NCI-H446 (cell line): Measurements from ENCODE around the gene GLP1R.

Source experiments
- DNase-seq, 2 experiments: peaks; one replicate each; lab custom pipeline; 2025; lab: John Stamatoyannopoulos, UW

The GLP1R gene

DNA sequence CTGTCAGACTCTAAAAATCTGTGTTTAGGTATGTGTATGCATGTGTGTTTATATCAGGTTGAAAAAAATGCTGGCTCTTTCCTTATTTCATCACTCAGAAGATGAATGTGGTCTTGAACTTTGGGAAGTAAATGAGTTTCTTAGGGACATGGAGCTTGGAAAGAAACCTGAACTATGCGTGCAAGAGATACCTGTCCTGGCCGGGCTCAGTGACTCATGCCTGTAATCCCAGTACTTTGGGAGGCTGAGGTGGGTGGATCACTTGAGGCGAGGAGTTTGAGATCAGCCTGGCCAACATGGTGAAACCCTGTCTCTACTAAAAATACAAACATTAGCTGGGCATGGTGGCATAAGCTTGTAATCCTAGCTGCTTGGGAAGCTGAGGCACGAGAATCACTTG is 4.4 kb upstream of the GLP1R start:
- DNase-seq = no peak

DNA sequence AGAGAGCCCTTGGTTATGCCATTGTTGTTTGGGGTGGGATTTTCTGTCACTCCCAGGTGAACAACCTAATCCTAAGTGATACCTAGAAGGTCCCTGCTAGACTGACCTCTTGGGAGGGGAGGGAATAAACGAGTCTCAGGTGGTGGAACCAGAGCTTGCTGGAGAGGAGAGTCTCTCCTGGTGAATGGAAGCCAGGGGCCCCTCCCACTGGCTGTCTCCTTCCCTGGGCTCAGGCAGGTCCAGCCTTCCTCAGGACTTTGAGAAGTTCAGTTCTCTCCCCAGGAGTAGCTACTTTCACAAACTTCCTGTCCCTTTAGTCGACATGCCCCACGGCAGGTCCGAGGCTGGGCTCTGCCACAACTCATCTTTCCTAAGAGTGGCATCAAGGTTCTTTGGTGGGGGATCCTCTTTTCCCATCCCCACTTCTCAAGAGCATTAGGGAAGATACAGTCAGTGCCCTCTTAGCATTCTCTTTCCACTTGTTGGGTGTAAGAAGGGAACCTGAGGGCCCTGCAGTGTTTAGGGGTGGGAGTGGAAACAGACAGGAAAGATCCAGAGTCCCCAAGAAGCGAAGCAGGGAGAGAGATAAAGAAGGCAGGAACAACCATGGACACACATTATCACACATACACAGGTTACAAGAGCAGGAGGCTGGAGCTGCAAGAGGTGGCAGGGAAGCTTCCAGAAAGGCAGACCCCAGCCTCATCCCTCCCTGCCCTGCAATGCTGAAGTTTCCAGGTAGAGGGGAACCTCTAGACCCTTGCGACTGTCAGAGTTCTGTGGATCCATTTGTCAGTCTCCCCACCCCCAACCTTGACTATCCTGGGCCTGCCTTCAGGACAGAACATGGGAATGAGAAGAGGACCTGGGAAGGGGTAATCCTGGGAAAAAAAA is 900 bp upstream of the GLP1R start:
- no peak for DNase-seq

DNA sequence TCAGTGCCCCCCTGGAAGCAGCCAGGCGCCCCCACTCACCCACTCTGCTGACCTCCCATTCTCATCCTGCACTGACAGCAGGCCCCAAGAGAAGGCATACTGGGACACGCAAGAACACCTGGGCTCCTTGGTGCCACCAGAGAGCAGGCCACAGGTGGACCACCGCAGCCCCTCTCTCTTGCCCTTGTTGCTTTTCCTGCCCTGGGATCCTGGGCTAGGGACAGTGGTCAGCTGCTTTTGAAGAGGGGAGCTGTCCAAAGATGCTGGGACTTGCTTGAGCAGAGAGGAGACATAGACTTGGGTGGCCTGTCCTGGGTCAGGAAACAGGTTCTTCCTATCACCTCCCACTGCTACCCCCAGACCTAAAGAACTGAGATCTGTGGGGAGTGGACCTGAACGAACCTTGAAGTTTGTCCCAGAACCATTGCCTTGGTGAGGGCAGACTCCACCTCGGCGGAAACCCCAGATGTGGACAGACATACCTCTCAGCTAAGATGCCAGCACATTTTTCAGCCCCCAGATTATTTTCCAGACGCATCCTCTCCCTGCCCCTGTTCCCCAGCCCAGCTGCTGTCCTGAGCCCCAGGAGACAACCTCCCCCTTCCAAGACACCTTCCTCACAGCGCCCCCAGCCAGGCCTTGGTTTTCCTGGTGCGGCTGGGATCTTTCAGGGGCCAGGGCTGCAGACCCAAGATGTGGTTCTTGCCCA is 1.1 kb downstream of the GLP1R start:
- DNase-seq = no peak

DNA sequence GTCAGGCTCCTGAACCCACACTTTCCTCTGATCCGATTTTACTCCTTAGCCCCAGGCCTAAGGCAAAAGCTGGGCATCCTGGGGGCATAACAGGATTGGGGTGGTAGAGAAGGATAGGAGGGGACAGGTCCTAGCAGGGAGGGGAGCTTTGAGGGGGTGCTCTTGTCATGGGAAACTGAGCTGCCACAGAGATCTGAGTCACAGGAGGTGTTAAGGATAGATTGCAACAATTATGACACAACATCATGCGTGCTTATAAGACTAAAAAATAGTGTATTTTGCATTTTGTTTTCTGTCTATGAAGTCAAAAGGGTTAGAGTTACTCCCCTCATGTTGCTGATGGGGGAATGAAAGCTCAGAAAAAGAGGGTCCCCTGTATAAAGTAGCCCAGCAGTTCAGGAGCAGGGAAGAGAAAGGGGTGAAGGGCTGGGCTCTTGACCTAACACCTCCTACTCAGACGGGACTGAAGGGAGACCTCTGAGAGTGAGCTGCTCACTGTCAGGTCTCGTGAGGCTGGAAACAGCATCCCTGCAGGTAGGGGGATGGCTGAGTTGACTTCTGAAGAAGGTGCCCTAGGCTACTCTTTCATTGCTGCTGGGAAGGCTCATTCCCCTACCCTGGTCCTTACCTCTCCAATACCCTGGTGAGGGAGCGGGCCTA is 2.0 kb downstream of the GLP1R start:
- DNase-seq = no peak

DNA sequence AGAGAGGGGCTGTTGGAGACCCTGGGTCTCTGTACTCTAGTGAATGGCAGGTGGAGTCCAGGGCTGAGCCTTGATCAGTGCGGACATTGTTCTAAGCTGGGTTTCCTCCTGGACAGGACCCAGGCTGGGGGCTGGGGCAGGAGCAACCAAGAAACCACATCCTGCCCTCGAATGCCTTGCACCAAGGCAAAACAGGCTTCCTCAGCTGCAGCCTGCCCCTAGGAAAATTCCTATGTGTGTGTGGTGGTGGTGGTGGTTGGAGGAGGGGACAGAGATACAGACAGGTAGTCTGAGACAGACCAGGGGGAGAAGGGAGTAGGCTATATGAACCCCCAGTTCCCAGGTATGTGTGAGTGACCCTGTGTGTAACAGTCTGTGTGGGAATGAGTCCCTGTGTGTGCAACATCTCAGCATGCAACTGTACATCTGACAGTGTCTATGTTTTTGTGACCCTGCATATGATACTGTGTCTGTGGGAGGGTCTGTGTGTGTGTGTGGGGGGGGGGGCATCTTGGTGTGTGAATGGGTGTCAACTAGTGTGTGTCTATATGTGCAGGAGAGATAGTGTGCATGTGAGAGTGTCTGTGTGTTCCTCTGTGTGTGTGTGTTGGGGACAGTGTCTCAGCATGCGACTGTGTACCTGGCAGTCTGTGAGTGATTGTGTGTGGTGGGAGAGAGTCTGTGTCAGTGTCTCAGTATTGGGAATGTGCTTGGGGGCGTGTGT is 3.0 kb downstream of the GLP1R start:
- no peak for DNase-seq

DNA sequence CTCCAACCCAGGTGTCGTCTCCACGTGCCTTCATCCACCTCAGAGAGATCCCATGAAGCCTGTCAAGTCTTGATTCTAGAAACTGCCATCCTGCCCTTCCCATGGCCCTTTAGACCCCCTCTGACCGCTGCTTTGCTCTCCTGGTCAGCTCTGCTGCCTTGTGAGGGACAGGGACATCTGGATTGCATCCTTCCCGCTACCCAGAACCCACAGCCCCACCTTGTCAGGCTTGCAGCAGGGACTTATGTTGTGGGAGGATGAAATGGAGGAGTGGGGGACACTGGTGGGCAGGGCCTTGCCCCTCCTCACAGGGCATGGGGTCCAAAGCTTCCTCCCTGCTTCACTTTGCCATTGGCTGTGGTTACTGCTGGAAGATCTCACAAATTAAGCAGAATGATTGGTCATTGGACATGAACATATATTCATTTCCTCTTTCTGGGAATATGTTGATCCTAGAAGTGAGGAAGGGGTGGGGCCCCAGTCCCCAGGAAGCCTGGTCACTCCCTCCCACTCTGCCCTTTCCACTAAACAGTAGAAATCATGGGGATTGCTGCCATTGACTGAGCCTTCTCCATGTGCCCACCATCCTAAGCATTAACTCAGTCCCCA is 4.5 kb downstream of the GLP1R start:
- no peak for DNase-seq

DNA sequence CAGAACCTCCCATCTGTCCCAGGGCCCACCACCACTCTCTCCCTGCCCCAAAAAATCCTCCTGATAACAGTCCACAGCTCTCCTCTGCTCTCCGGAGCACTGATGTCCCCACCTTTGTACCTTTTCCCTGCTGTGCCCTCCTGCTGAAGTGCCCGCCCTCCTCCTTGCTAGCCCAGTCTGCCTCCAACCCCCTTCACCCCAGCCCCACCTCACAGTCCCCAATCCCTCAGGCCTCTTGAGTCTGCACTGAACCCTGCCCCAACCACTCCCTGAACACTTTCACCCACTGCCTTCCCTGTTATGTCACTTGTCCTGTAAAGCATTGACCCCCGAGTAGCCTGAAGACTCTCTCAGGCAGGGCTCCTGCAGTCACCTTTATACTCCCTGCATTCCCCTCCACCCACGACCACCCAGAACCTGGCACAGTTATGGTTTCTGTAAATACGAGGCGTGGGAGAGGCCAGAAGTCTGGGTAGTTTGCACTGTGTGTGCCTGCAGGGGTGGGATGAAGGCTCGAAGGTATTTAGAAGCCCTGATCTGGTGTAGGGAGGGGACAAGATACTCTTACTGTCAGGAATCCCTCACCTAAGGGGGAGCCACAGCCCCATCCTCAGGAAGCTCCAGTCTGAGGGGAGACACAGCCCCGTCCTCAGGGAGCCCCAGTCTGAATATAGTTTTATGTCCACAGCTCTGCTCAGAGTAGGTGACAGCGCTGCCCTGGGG is 5.4 kb downstream of the GLP1R start:
- DNase-seq = no peak

DNA sequence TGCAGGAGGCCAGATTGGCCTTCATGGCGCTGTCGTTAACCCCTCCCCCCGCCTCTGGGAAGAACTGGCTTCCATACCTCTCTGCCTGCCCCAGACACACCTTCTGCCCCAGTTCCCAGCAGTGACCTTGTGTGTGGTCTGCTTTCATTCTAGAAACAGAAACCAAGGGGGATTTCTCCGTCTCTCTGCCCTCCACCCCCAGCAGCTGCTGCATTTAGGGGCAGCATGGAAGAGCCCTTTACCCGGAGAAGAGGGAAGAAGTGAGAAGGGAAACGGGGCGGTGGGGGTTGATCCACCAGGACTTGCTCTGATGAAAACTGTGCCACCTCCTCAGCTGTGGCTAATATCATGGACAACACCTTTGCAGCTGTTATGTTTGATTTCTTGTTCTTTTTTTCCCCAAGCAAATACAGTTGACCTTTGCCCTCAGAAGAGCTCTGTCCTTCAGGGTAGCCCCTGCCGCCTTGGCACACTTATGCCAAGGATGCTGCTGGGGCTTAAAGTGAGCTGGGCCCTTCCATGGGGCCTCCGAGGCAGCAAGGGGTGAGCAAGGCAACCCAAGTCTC is 6.1 kb downstream of the GLP1R start:
- no peak for DNase-seq

DNA sequence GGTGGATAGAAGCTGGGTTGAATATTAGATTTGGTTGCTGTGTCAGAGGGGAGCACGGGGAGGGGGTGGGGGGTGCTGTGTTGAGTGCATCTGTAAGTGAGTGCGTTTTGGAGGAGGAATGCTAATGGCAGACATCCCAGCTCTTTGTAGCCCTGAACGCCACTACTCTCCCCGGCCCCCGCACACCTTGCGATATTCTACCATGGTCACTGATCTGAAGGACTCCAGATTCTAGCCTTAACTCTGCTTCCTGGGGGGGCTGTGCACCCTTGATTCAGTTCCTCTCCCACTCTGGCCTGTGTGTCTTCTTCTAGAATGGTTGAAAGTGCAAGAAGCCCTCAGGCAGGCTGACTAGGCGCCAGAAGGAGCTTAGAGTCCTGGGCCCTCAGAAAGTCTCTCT is 7.1 kb downstream of the GLP1R start:
- no peak for DNase-seq

DNA sequence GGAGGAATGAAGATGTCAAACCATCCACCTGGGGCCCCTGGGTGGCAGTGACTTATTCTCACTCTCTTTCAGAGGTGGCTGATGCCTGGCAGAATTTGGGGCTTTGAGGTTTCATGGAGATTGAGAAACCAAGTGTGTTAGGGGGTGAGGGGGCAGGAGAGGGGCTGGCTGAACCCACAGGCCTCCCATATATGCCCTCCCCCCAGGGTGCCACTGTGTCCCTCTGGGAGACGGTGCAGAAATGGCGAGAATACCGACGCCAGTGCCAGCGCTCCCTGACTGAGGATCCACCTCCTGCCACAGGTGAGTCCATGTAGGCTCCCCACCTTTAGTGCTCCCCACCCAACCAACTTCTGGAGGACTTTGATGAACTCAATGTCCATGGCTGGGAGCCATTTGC is 7.6 kb downstream of the GLP1R start:
- DNase-seq = no peak

DNA sequence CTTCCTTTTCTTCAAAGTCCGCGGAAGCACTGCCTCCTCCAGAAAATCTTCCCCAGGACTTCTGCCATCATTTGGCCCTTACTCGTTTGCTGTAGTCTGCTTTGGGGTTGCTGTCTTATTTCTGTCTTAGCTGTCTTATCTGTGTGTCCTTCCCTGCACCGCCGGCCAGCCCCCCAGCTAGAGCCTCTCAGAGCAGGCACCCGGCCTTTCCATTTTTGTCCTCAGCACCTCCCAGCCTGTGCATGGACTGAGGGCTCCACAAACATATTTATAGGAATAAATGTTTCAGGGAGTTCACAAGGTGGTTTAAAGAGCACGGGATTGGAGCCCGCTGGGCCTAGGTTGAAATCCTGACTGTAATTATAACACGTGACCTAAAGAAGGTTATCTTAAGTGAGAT is 8.1 kb downstream of the GLP1R start:
- DNase-seq = no peak

DNA sequence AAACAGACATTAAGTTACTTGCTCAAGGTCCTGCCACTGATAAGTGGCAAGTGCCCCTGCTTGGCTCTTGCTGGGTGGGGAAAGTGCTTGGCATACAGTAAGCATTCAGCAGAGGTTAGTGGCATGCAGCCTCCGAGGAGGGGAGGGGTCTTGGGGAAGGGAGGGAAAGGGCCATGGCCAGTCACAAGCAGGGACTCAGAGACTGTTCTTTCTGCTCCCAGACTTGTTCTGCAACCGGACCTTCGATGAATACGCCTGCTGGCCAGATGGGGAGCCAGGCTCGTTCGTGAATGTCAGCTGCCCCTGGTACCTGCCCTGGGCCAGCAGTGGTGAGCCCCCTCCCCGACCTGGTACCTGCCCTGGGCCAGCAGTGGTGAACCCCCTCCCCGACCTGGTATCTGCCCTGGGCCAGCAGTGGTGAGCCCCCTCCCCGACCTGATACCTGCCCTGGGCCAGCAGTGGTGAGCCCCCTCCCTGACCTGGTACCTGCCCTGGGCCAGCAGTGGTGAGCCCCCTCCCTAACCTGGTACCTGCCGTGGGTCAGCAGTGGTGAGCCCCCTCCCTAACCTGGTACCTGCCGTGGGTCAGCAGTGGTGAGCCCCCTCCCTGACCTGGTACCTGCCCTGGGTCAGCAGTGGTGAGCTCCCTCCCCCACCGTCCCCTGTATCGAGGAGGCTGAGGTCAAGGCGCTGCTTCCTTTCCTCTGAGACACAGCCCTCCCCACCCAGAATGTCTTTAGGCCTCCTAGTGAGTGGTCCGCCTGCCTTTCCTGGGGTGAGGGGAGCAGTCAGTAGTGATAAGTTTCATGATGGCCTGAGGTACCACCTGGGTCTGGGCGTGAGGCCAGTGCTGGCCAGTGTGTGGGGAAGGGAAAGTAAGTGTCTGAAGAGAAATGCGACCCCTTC is 8.9 kb downstream of the GLP1R start:
- no peak for DNase-seq

DNA sequence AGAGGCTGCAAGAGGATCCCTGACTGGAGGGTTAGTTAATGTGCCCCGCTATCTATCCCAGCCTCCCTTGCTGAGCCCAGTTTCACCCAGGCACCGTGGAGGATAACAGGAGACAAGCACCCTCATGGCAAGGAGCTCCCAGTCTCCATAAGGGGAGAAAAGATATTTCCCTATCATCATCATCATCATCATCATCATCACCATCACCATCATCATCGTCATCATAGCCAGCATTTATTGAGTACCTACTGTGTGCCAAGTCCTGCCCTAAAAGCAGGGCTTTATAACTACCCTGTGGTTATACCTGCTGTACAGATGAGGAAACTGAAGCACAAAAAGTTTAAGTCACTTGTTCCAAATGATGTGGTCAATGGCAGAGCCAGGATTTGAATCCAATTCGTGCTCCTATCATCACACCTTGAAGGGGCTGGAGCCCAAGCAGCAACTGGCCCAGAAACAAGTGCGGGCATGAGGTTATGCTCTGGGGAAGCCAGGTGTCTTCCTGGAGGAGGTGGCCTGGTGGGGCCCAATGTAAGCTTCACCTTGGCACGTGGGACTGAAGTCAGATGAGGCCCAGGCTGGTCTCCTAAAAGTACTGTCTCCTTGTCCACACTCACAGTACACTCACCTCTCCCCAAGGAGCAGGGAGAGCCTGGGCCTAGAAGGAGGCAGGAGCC is 10.0 kb downstream of the GLP1R start:
- no peak for DNase-seq

DNA sequence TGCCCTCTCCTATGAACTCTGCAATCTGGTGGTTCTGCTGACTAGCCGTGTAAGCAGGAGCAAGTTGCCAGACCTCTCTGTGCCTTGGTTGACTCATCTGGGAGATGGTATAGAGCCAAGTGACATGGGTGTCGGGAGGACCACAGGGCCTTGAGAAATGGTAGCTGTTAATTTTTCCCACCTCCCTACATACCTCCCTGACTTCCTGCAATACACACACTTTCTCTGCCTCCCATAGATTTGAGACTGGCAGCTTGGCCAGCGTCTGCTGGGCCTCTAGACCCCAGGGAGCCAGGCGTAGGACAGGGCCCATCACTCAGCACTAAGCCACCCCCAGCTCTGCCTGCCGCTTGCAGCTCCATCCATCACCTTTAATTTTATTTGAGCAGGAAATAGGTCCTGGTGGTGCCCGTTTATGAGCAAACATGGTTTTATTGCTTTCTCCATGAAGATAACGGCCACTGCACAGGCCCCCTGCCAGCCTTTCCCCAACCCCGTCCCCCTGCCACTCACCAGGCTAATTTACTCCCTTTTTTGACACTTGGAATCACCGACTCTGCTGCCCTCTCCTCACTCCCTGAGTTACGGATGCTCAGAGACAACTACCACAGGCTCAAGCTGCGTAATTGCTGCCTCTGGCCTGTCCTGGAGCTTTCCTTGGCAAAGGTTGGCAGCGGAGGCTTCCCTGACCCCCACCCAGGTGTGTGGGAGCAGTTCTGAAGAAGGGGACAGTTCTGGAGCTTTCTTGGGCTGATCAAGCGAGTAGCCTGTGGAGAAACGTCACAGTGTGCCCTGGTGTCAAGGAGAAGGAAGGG is 11.1 kb downstream of the GLP1R start:
- no peak for DNase-seq

DNA sequence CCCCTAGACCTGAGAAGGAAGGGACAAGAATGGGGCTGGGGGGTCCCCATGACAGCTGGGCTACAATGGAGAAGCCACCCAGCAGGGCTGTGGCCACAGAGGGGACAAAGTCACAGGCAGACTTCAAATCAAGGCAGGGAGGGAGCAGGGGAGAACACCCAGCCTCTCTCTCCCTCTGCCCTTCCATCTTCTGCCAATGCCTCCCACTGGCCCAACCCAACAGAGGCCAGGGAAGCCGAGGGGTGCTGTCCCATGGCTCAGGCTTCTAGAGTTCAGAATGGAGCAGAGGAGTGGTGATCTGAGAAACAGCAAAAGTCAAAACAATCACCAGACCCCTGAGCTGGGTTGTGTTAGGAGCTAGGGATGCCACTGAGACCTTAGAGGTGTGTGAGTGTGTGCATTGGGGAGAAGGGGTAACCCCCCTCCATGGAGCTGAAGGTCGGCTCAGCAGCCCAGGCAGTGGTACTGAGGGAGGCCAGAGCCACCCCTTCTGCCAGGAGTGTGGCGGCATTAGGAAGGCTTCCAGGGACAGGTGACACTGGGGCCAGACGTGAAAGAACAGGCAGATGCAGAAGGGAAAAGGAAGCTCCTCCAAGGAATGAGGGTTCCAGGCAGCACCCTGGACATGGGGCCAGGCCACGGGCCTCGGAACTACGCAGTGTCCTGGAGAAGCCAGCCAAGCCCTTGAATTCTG is 12.0 kb downstream of the GLP1R start:
- DNase-seq = no peak

DNA sequence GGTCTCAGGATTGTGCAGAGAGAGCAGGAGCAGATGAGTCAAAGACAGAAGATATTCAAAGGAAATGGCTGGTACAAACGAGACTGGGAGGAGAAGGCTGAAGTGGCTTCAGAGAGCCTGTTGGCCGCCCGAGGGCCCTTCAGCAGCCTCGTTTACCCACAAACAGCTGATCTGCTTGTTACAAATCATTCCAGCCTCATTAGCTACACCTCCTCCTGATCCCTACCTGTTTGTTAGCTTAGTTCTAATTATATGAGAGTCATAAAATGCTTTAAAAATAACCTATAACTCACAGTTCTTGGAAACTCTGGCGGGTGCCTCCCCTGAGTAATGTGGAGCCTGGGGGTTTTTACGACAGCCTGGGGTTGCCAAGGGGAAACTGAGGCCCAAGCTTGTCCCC is 12.6 kb downstream of the GLP1R start:
- DNase-seq = no peak

DNA sequence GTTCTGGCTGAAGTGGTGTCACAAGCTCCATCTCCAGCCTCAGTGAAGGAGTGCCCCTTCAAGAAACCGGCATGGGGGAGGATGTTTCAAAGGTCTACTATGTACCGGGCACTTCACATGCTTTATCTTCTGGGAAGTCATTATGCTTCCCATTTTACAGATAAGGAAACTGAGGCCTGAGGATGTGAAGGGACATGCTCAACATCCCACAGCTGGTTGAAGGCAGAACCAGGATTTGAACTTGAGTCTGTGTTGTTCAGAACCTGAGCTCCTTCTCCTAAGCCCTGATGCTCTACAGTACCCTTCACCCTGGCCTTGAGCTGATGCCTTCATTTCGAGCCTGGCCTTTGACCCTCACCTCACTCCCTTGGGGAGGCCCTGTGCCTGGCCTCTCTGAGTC is 13.0 kb downstream of the GLP1R start:
- DNase-seq = no peak
